Astrocyte (in vitro differentiated cells and primary cell): ENCODE results near the gene MTHFSD. TPM values are rescaled to one million over a fixed set of nuclear protein-coding genes. Genes with fewer than 3 reads are reported as not detected.

Source experiments
- DNase-seq: peaks from one replicate; pipeline ENCODE4 v3.0.0-alpha.2; 2010; ENCODE audit warnings: low read depth
- FAIRE-seq: peaks from 2 replicates; lab custom pipeline; 2011; peaks lifted over from hg19 to GRCh38; lab: Jason Lieb, UNC
- H2AFZ ChIP-seq: 2 replicates; pipeline ENCODE4 v1.6.0; 2012; ENCODE audit warnings: low read depth, low read length, inconsistent platforms
- H3K27ac ChIP-seq: 2 replicates; pipeline ENCODE4 v1.5.1; 2011; ENCODE audit warnings: low read depth, low read length, inconsistent platforms
- H3K27me3 ChIP-seq: 2 replicates; pipeline ENCODE4 v1.6.0; 2011; ENCODE audit warnings: low read length, inconsistent platforms; ENCODE audit not compliant: insufficient read depth
- H3K36me3 ChIP-seq: 2 replicates; pipeline ENCODE4 v1.5.1; 2011; ENCODE audit warnings: low read length, inconsistent platforms; ENCODE audit not compliant: insufficient read depth
- H3K4me1 ChIP-seq: 2 replicates; pipeline ENCODE4 v1.5.1; 2011; ENCODE audit warnings: low read length, inconsistent platforms; ENCODE audit not compliant: insufficient read depth
- H3K4me2 ChIP-seq: 2 replicates; pipeline ENCODE4 v1.6.0; 2012; ENCODE audit warnings: low read length, inconsistent platforms
- H3K4me3 ChIP-seq: 2 replicates; pipeline ENCODE4 v1.5.1; 2011; ENCODE audit warnings: low read depth, mild to moderate bottlenecking, low read length, inconsistent platforms; ENCODE audit not compliant: insufficient read depth
- H3K79me2 ChIP-seq: 2 replicates; pipeline ENCODE4 v1.6.0; 2012; ENCODE audit warnings: mild to moderate bottlenecking, low read length, inconsistent platforms; ENCODE audit not compliant: insufficient read depth
- H3K9ac ChIP-seq: 2 replicates; pipeline ENCODE4 v1.6.0; 2012; ENCODE audit warnings: mild to moderate bottlenecking, low read length, inconsistent platforms
- H3K9me3 ChIP-seq: 2 replicates; pipeline ENCODE4 v1.5.1; 2012; ENCODE audit warnings: low read depth, mild to moderate bottlenecking, low read length, inconsistent platforms; ENCODE audit not compliant: insufficient read depth
- H4K20me1 ChIP-seq: 2 replicates; pipeline ENCODE4 v1.6.0; 2012; ENCODE audit warnings: low read length, inconsistent platforms; ENCODE audit not compliant: insufficient read depth
- H3K27ac Mint-ChIP-seq: one replicate; pipeline ENCODE4 v1.8.0; 2021; ENCODE audit warnings: mild to moderate bottlenecking, mixed read lengths; ENCODE audit not compliant: unreplicated experiment
- H3K27me3 Mint-ChIP-seq: one replicate; pipeline ENCODE4 v1.8.0; 2021; ENCODE audit warnings: low read depth, mixed read lengths; ENCODE audit not compliant: unreplicated experiment
- H3K36me3 Mint-ChIP-seq: one replicate; pipeline ENCODE4 v1.8.0; 2021; ENCODE audit warnings: low read depth, mixed read lengths; ENCODE audit not compliant: unreplicated experiment
- H3K4me1 Mint-ChIP-seq: one replicate; pipeline ENCODE4 v1.8.0; 2021; ENCODE audit warnings: low read depth, mixed read lengths; ENCODE audit not compliant: unreplicated experiment
- H3K4me3 Mint-ChIP-seq: one replicate; pipeline ENCODE4 v1.8.0; 2021; ENCODE audit warnings: mild to moderate bottlenecking, moderate library complexity, mixed read lengths; ENCODE audit not compliant: unreplicated experiment
- H3K9me3 Mint-ChIP-seq: one replicate; pipeline ENCODE4 v1.8.0; 2021; ENCODE audit warnings: mild to moderate bottlenecking, mixed read lengths; ENCODE audit not compliant: unreplicated experiment
- CTCF ChIP-seq: IDR thresholded peaks from 2 replicates; pipeline ENCODE4 v1.5.1; 2011; ENCODE audit warnings: low read depth, mild to moderate bottlenecking, inconsistent platforms, low read length, moderate library complexity; ENCODE audit not compliant: insufficient read depth
- EZH2 ChIP-seq: IDR thresholded peaks from 2 replicates; pipeline ENCODE4 v1.6.1; 2012; ENCODE audit warnings: mild to moderate bottlenecking, low read length, inconsistent platforms; ENCODE audit not compliant: insufficient read depth
- total RNA-seq: library from RNA; stranded (reverse); gene quantifications from 2 replicates; pipeline ENCODE4 v1.2.1, GENCODE V29; 2021

MTHFSD gene
- total RNA-seq, 1 donor from 2014 or later = 15.6 TPM

- Histone ChIP-seq H3K27ac (no peak overlapping the region), H3K27me3 (no peaks in the 10 kb centered on the region), H3K4me1 (no peaks in the 10 kb centered on the region), H3K9ac (no peak overlapping the region), H3K9me3 (no peaks in the 10 kb centered on the region), H4K20me1 (peaks cover 6% of the 10 kb centered on the region), H3K36me3 (peaks cover 27% of the 10 kb centered on the region), H3K79me2 (no peaks in the 10 kb centered on the region), H3K4me3 (no peak overlapping the region), H3K4me2 (no peak overlapping the region), H2AFZ (no peak overlapping the region)
- H3K4me1 Mint-ChIP-seq = no peaks in the 10 kb centered on the region
- H3K4me3 Mint-ChIP-seq = no peak overlapping the region
- no peaks in the 10 kb centered on the region for H3K27me3 Mint-ChIP-seq
- peaks cover 32% of the 10 kb centered on the region for H3K36me3 Mint-ChIP-seq
- no peak for TF ChIP-seq EZH2
- TF ChIP-seq CTCF = no peak
- no peak for FAIRE-seq
- no peak for DNase-seq
- H3K9me3 Mint-ChIP-seq = no peaks in the 10 kb centered on the region
- no peak overlapping the region for H3K27ac Mint-ChIP-seq
These were observed 17.5 kb downstream of the MTHFSD start for GRCh38 chr16:86537486-86537885.

GRCh38 chr16:86536621-86537020, 18.4 kb downstream of the MTHFSD start:
- no peaks in the 10 kb centered on the region for H3K79me2 ChIP-seq
- no peak for DNase-seq

More at GRCh38 chr16:86536621-86537020, 18.4 kb downstream of the MTHFSD start:
- H3K9me3 ChIP-seq = no peaks in the 10 kb centered on the region
- H3K4me1 Mint-ChIP-seq = no peaks in the 10 kb centered on the region
- H3K4me1 ChIP-seq = no peaks in the 10 kb centered on the region
- no peak overlapping the region for H3K27ac Mint-ChIP-seq
- H3K9me3 Mint-ChIP-seq = no peaks in the 10 kb centered on the region
- TF ChIP-seq EZH2 (no peak), CTCF (no peak)
- H3K9ac ChIP-seq = no peak overlapping the region
- FAIRE-seq = no peak
- peaks cover 6% of the 10 kb centered on the region for H4K20me1 ChIP-seq
- peaks cover 35% of the 10 kb centered on the region for H3K36me3 Mint-ChIP-seq
- no peaks in the 10 kb centered on the region for H3K27me3 Mint-ChIP-seq
- no peak overlapping the region for H3K4me2 ChIP-seq
- H3K27me3 ChIP-seq = no peaks in the 10 kb centered on the region
- H3K36me3 ChIP-seq = peaks cover 26% of the 10 kb centered on the region
- no peak overlapping the region for H3K4me3 ChIP-seq
- H3K4me3 Mint-ChIP-seq = no peak overlapping the region
- H2AFZ ChIP-seq = no peak overlapping the region
- no peak overlapping the region for H3K27ac ChIP-seq
